C1 segment of cervical spinal cord (tissue), 14 donors: ENCODE results near the gene AFF1.
"Not testable (repeated sequence)": the region's sequence is repeated elsewhere in the genome, so short reads cannot be mapped to it uniquely, and the experiment has no call there.

ENCODE experiments used
- DNase-seq, 14 donors: peaks; one replicate each; lab custom pipeline; 2025; lab: John Stamatoyannopoulos, UW

Gene AFF1

DNA sequence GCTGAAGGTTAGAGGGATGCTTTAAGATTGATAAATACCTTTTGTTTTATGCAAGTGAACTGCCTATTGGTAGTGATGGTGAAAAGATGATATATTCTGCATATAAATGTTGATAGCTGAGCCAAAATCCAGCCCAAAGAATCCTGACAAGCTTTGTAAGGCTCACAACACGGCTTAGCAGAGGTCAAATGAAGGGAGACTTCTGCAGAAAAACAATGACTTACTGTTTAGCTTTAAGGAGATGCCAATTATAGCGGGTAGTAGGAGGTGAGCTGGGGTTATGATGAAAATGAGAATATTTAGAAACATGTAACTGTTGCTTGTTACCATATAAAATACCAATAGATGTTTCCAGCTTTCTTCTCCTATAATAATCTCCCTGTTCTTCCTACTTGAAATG lies 97.1 kb downstream of the AFF1 start:
- no peak for DNase-seq

DNA sequence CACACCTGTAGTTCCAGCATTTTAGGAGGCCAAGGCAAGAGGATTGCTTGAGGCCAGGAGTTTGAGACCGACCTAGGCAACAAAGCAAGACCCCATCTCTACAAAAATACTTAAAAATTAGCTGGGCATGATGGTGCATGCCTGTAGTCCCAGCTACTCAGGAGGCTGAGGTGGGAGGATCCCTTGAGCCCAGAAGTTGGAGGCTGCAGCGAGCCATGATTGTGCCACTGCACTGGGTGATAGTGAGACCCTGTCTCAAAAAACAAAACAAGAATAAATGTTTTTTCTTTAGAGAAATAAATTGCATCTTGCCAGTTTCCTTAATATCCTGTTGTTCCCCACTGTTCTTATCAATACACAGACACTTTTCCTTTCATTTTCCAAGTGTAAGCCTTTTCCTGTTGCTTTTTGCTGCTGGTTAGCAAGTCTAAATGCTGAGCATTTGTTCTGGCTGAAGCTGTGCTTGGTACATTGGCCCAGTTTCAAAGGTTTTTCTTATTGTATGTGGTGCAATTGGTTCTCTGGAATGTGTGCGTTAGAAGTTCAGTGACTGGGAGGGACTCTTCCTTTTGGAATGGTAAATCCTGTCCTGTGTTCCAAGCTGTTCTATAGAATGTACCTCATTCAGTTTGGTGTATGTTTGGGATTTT lies 98.2 kb downstream of the AFF1 start:
- no peak for DNase-seq

GRCh38 chr4:87033902-87034301 lies 99.1 kb downstream of the AFF1 start:
- peak in 1 of 14 donors; percentile 6 for DNase-seq

- no peak for DNase-seq
These were observed 99.7 kb downstream of the AFF1 start for GRCh38 chr4:87034527-87034926.

DNA sequence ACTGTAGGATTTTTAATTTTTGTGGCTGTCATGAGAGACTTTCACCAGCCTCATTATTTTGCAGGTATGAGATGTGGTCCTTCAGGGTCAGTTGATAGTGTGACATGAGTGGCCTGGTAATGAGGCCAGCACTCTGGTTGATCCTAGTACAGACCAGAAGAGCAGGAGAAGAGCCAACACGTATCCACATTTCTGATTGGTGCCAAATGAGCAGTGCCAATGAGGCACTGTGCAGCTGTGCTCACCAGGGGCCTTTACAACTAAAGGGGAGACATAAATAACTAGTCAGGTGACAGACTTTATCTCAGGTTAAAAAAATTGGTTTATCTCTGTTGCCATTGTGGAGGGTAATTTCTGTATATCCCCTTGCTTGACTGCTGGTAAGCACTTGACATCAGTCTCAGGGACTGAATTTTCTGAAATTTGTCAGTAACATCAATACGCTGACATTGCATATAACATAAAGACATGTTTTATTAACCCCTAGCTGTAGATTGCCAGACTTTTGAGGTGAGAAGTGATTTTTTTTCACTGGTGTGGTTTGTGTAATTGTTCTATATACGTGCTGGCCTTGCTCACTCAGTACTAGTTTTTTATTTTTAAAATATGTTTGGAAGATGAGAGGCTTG lies 101.2 kb downstream of the AFF1 start:
- no peak for DNase-seq

- no peak for DNase-seq
These were observed 101.9 kb downstream of the AFF1 start for GRCh38 chr4:87036713-87037112.

DNA sequence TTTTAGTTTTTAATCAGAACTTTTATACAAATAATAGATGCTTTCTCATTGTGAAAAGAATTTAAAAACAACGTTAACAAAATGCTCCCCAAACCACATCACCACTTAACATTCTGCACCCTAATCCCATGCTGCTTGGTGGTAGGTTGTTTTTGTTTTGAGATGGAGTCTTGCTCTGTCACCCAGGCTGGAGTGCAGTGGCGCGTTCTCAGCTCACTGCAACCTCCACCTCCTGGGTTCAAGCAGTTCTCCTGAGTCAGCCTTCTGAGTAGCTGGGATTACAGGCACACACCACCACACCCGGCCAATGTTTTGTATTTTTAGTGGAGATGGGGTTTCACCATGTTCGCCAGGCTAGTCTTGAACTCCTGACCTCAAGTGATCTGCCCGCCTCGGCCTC lies 102.4 kb downstream of the AFF1 start:
- DNase-seq = not testable (repeated sequence)

DNA sequence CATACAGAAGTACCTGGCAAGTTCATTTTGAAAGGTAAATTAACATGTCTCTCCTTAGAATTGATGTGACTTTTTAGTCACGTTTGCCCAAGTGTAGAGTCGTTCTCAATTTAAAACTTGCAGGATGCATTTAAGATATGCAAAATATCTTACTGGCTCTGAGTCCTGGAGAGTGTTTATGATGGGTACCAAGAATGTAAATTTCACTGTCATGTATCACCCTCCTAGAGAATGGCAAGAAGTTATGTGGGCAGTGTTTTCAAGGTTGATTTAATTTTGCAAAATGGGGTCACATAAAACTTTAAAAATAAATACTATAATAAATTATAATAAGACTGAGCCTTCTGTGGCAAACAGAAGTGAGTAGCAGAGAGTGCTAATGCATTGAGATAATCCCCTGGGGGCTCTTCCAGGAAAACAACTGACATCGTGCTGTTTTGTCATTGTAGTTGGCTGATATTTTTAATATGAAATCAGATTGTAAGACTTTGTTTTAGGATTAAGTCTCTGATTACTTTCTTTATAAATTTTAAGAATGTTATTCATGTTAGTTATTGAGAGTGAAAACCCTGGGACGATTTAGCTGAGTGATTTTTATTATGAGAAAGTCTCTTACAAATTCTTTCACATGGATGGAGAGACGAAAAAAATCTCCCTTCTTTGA lies 103.0 kb downstream of the AFF1 start:
- DNase-seq = no peak

DNA sequence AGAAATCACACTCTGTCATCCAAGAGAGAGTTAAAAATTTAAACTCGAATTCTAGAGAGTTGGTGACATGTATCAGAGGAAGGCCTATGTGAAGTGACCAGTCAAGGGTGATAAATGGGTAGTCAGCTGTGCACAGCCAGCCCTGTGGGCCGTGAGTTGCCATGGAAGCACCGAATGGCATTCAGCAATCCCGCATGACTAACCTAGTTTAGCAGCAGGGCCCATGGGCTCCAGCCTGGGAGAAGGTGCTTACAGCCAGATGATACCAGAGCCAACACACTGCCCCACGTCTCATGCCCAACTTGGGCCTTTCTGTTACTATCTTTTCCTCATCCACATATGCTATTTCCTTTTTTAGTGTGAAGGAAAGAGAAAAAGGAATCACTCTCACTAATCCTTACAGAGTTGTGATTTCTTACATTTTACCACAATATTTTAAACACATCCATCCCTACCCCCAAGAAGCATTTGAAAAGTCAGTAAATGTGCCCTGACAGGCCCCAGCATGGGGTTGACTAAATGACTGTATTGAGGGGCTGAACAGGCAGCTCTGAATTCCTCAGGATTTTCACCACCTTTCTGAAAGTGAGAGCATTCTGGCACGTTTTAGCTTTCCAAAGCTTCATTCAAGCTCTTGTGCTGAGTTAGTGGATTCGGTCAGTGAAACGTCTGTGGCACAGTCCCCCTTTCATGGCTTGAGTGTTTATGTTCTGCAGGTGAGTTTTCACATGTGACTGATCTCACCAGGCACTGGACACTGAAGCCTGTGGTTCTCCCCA lies 104.2 kb downstream of the AFF1 start:
- DNase-seq = peak in 13 of 14 donors; percentile 20 to 78 (median 54)

DNA sequence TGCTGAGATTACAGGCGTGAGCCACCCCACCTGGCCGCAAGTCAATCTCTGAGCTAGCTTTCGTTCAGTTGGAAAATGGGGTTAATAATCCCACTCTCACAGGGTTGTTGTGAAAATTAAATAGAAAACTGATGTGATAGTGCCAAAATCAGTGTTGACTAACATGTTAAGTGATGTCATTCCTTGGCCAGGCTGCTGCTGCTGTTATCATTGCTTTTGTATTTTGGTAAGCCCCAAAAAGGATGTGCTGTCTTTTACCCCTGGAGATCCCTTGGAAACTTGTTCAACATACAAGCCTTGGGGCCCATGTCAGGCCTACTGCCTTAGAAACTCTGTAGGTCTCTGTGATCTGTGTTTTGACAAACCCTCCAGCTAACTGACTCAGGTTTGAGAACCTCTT lies 106.3 kb downstream of the AFF1 start:
- no peak for DNase-seq

DNA sequence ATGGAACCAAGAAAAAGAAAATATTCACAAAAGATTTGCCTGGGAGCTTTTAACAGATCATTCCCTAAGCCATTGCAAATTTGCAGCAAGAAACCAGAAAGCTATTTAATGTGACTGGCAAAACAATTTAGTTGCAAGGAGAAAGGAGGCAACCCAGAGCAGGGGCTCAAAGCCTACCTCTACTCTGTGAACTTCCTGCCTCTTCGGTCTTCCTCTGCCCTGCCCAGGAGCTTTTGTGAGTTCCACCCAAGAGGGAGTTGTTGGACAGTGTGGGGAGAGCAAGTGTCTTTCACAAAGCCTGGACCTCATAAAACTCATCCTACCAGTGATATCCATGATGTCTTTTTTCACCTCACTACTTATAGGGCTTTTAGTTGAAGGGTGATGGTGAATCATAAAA lies 107.4 kb downstream of the AFF1 start:
- no peak for DNase-seq

GRCh38 chr4:87042986-87043820 lies 108.4 kb downstream of the AFF1 start:
- no peak for DNase-seq

GRCh38 chr4:87044511-87045233 lies 109.9 kb downstream of the AFF1 start:
- DNase-seq = peak in 1 of 14 donors; percentile 29

DNA sequence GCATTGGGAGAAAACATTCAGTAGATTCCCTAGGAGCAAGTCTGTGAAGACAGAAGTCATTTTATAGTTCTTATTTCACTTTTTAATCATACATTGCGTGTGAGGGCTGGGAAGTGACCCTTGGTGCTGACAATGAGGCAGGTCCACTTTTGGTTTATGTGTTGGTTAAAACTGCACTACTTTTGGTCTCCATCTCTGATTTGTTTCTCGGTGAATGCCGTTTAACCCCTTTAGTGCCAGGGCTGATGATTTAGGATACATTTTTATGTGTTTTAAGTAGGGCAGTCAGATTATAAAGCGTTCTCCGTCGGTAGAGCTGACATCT lies 110.4 kb downstream of the AFF1 start:
- DNase-seq = no peak

DNA sequence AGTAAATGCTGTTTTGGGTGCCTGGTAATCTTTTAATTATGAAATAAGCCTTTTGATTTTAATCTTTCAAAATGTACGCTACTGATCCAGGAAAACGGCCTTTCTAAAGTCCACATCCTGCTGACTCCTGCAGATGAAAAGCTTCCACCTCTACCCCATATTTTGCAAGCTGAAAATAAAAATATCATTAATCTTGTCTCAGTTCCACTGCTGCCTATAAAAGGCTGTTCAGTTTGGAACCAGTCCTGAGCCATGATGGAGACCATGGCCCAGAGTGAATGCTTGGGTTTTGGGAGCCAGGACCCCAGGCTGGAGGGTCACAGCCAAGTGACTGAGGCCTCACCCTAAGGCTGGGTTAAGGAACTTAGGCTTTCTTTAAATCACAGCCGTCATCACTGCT lies 110.8 kb downstream of the AFF1 start:
- DNase-seq = no peak

GRCh38 chr4:87046121-87046551 lies 111.3 kb downstream of the AFF1 start:
- no peak for DNase-seq

GRCh38 chr4:87047281-87047798 lies 112.5 kb downstream of the AFF1 start:
- DNase-seq = no peak

GRCh38 chr4:87049508-87049907 lies 114.7 kb downstream of the AFF1 start:
- peak in 4 of 14 donors; percentile 23 to 50 (median 44) for DNase-seq

DNA sequence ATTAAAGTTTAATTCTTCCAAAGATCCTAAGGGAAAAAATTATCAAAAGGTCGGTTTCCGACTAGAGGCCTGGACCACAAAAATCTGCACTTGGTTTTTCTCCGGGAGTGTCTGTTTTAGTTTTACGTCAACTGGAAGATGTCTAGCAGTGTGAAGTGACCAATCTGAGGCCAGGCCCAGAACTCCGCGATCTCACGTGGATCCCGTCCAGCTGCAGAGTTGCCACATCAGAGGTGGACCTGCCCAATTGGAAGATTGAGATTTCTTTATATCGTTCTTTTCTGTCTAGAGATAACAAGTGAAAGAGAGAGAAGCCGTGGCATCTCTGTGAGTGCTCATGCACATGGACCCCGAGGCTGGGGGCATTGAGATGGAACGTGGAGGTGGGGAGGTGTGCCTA lies 115.8 kb downstream of the AFF1 start:
- DNase-seq = no peak

- DNase-seq = no peak
These were observed 116.4 kb downstream of the AFF1 start for GRCh38 chr4:87051121-87051713.
